Stimulated activated naive CD8-positive, alpha-beta T cell treated with anti-CD3 and anti-CD28 coated beads, Interleukin-15, Interleukin-2, amounts not matched to agents 100 ng/mL and 50 ng/mL, for 24 hours (primary cell): ENCODE measurements around the gene PACSIN2.
"Not testable (repeated sequence)": the region's sequence is repeated elsewhere in the genome, so short reads cannot be mapped to it uniquely, and the experiment has no call there.

Source experiments
- H3K27ac Mint-ChIP-seq: one replicate; pipeline ENCODE4 v1.8.0; 2021; ENCODE audit warnings: mild to moderate bottlenecking, mixed read lengths
- H3K27me3 Mint-ChIP-seq: one replicate; pipeline ENCODE4 v1.8.0; 2021; ENCODE audit warnings: mixed read lengths
- H3K36me3 Mint-ChIP-seq: one replicate; pipeline ENCODE4 v1.8.0; 2021; ENCODE audit warnings: low read depth, mixed read lengths
- H3K4me1 Mint-ChIP-seq: one replicate; pipeline ENCODE4 v1.8.0; 2021; ENCODE audit warnings: low read depth, mixed read lengths
- H3K4me3 Mint-ChIP-seq: one replicate; pipeline ENCODE4 v1.8.0; 2021; ENCODE audit warnings: mild to moderate bottlenecking, mixed read lengths
- H3K9me3 Mint-ChIP-seq: one replicate; pipeline ENCODE4 v1.8.0; 2021; ENCODE audit warnings: mixed read lengths

Gene PACSIN2

GRCh38 chr22:42942351-42942750 is 72.6 kb downstream of the PACSIN2 start:
- Mint-ChIP-seq H3K27me3 (no peaks in the 10 kb centered on the region), H3K4me1 (peaks cover 52% of the 10 kb centered on the region), H3K9me3 (no peaks in the 10 kb centered on the region), H3K4me3 (no peak overlapping the region), H3K27ac (no peak overlapping the region), H3K36me3 (peaks cover 7% of the 10 kb centered on the region)

DNA sequence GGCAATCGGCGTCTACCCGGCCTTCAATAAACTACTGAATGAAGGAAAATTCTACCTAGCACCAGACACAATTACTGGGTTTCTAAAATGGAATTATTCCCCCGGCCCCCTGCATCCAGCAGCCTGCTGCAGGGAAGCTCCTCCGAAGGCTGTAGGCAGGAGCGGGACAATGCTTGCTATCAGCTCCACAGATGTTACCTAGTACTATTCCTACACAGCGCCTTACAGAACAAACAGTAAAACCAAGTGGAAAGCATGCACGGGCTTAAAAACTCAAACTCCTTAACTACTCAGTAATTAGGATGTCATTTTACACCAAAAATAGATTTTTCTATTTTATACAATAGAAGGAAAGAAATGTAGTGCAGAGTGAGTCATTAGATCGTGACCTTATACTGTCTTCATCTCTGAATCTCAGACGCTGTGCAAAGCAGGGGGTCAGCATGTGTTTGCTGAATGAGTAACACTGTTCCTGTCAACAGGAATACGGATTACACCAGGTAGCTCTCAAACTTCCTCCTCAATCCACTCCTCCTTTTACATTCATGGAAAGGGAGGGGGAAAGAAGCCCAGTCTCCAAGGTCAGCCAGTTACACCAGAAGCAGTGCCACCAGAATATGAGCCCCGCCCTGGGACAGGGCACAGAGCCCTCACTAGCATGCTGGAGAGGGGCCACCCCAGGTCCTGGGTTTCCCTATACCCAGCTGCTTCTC is 74.9 kb downstream of the PACSIN2 start:
- no peaks in the 10 kb centered on the region for H3K27me3 Mint-ChIP-seq
- H3K4me3 Mint-ChIP-seq, result no peak overlapping the region
- no peak overlapping the region for H3K27ac Mint-ChIP-seq
- peaks cover 47% of the 10 kb centered on the region for H3K4me1 Mint-ChIP-seq
- no peaks in the 10 kb centered on the region for H3K36me3 Mint-ChIP-seq
- H3K9me3 Mint-ChIP-seq, result no peaks in the 10 kb centered on the region

DNA sequence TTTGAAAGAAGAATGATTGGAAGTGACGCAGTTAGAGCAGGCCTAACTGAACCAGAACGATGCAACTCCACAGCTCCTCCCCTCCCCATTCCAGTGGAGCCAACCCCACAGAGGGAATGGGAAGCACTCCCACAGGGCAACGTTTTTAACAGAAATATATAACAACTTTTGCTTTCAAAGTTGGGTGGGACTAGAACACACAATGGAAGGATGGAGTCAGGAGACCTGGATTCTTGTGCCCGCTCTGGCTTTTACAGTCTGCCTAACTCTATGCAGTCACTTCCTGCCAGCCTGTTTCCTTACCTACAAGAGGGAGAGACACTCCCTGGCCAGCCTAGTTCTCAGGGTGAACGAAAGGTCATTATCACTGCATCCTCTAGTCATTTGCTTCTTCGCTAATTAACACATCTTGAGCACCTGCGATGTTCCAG is 75.5 kb downstream of the PACSIN2 start:
- H3K36me3 Mint-ChIP-seq, result no peaks in the 10 kb centered on the region
- H3K4me3 Mint-ChIP-seq, result no peak overlapping the region
- peaks cover 52% of the 10 kb centered on the region for H3K4me1 Mint-ChIP-seq
- no peaks in the 10 kb centered on the region for H3K9me3 Mint-ChIP-seq
- no peak overlapping the region for H3K27ac Mint-ChIP-seq
- H3K27me3 Mint-ChIP-seq, result no peaks in the 10 kb centered on the region

DNA sequence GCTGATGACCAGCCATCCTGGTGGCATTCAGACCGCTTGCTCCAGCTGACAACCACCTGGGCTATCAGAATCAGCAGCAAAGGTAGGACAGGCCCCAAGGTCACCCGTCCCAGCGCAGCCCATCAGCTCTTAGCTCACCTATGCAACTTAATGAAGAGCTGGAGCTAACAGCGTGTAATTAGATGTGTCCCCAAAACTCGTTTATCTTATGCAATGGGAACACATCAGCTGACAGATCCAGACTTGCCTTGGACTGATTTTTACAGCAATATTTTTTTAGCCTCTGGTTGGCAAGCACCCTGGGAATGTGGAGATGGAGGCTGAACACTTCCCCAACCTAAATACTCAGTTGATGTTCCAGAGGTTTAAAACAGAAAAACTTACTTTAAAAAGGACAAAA is 76.0 kb downstream of the PACSIN2 start:
- Mint-ChIP-seq H3K4me1 (peaks cover 57% of the 10 kb centered on the region), H3K36me3 (no peaks in the 10 kb centered on the region), H3K27me3 (no peaks in the 10 kb centered on the region), H3K27ac (no peak overlapping the region), H3K4me3 (no peak overlapping the region), H3K9me3 (no peaks in the 10 kb centered on the region)

DNA sequence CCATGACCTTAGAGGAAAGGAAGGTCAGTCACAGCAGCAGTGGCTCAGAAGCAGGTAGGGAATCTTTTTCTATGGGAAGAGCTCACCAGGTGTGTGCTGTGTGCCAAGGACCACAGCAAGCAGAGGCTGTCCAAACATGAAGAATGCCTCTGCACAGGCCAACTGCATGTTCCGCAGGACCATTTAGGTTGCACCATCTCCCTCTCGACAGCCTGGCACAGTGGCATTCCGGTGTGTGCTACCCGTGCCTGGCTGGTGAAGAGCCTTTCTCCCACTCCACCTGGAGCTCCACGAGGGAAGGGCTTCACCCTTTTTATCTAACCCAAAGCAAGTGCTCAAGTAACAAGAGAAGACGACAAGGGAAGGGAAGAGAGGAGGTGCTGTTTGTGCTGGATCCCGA is 76.5 kb downstream of the PACSIN2 start:
- Mint-ChIP-seq H3K4me1 (peaks cover 62% of the 10 kb centered on the region), H3K9me3 (no peaks in the 10 kb centered on the region), H3K27ac (no peak overlapping the region), H3K36me3 (no peaks in the 10 kb centered on the region), H3K27me3 (no peaks in the 10 kb centered on the region), H3K4me3 (no peak overlapping the region)

DNA sequence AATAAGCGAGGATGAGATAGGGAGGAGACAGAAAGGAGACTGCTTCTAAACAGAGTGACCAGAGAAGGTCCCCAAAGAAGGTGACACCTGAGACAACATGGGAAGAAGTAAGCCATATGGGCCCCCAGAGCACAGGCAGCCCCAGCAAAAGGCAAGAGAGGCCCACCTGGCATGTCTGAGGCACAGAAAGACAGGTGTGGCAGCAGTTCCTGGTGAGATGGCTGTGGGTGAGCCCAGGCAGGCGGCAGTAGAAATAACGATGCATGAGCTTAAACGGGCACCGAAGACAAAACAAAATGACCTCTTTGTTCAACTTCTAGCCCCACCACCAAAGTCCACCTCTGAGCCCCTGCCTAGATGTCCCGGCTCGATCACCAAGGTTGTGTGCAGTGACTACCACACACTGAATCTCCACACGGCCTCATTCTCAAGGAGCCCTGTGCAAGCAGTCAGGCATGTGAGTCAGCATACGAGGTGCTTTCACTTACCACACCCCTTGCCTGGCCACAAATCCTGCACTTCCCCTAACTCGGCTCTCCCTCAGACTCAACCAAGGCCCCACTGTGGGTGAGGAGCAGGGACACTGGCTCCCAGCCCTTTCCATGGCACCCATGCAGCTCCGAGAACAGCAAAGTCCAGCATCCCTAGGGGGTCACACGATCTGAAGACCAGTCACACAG is 77.6 kb downstream of the PACSIN2 start:
- H3K27ac Mint-ChIP-seq, result no peak overlapping the region
- no peak overlapping the region for H3K4me3 Mint-ChIP-seq
- no peaks in the 10 kb centered on the region for H3K36me3 Mint-ChIP-seq
- H3K27me3 Mint-ChIP-seq, result no peaks in the 10 kb centered on the region
- no peaks in the 10 kb centered on the region for H3K9me3 Mint-ChIP-seq
- peaks cover 74% of the 10 kb centered on the region for H3K4me1 Mint-ChIP-seq

GRCh38 chr22:42936680-42937079 is 78.3 kb downstream of the PACSIN2 start:
- not testable (repeated sequence) for H3K9me3 Mint-ChIP-seq, H3K27me3 Mint-ChIP-seq, H3K36me3 Mint-ChIP-seq, H3K27ac Mint-ChIP-seq, H3K4me3 Mint-ChIP-seq
- H3K4me1 Mint-ChIP-seq, result peaks cover 80% of the 10 kb centered on the region

GRCh38 chr22:42934338-42934737 is 80.6 kb downstream of the PACSIN2 start:
- Mint-ChIP-seq H3K36me3 (no peaks in the 10 kb centered on the region), H3K9me3 (no peaks in the 10 kb centered on the region), H3K4me1 (peaks cover 92% of the 10 kb centered on the region), H3K4me3 (peak overlapping the region; percentile 5), H3K27ac (peak overlapping the region; percentile 92), H3K27me3 (no peaks in the 10 kb centered on the region)

- H3K4me3 Mint-ChIP-seq, result peak overlapping the region; percentile 62
- H3K4me1 Mint-ChIP-seq, result peaks cover 91% of the 10 kb centered on the region
- no peaks in the 10 kb centered on the region for H3K36me3 Mint-ChIP-seq
- no peaks in the 10 kb centered on the region for H3K9me3 Mint-ChIP-seq
- H3K27ac Mint-ChIP-seq, result peak overlapping the region; percentile 92
- H3K27me3 Mint-ChIP-seq, result no peaks in the 10 kb centered on the region
Observed at GRCh38 chr22:42933485-42934091, 81.4 kb downstream of the PACSIN2 start.

DNA sequence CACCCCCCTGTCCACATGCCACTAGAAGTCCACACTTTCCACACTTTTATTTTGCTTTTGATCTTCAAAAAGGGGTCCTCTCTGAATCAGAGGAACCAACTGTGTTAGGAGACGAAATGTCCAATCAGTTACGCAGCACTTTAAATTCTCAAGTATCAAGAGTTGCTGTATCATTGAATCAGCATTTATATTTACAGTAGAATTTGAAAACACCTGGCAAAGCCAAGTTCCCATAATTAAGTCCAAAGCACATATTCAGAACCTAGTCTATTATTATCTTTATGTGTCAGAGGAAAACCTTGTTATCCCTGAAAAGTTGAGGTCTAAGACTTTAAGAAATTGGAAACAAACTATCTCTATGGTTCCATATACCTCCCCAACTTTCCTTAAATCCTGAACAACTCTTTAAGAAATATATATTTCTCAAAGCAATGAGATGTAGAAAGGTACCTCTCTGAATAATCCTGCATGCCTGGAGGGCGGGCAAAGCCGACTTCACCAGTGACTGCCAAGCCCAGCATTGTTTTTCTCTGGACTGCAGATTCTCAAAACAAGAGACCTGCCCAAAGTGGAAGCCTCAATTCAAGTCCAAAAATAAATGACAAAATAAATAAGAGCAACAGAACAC is 82.0 kb downstream of the PACSIN2 start:
- Mint-ChIP-seq H3K27ac (peak overlapping the region; percentile 92), H3K4me1 (peaks cover 86% of the 10 kb centered on the region), H3K9me3 (no peaks in the 10 kb centered on the region), H3K4me3 (peak overlapping the region; percentile 62), H3K36me3 (no peaks in the 10 kb centered on the region), H3K27me3 (no peaks in the 10 kb centered on the region)

- peak overlapping the region; percentile 38 for H3K4me3 Mint-ChIP-seq
- no peaks in the 10 kb centered on the region for H3K36me3 Mint-ChIP-seq
- peak overlapping the region; percentile 46 for H3K27ac Mint-ChIP-seq
- H3K27me3 Mint-ChIP-seq, result no peaks in the 10 kb centered on the region
- H3K4me1 Mint-ChIP-seq, result peaks cover 78% of the 10 kb centered on the region
- H3K9me3 Mint-ChIP-seq, result no peaks in the 10 kb centered on the region
Observed at GRCh38 chr22:42932197-42932519, 82.8 kb downstream of the PACSIN2 start.

- Mint-ChIP-seq H3K36me3 (no peaks in the 10 kb centered on the region), H3K4me3 (peak overlapping the region; percentile 38), H3K27me3 (no peaks in the 10 kb centered on the region), H3K27ac (peak overlapping the region; percentile 46), H3K4me1 (peaks cover 79% of the 10 kb centered on the region), H3K9me3 (no peaks in the 10 kb centered on the region)
Observed at GRCh38 chr22:42931421-42932196, 83.3 kb downstream of the PACSIN2 start.

DNA sequence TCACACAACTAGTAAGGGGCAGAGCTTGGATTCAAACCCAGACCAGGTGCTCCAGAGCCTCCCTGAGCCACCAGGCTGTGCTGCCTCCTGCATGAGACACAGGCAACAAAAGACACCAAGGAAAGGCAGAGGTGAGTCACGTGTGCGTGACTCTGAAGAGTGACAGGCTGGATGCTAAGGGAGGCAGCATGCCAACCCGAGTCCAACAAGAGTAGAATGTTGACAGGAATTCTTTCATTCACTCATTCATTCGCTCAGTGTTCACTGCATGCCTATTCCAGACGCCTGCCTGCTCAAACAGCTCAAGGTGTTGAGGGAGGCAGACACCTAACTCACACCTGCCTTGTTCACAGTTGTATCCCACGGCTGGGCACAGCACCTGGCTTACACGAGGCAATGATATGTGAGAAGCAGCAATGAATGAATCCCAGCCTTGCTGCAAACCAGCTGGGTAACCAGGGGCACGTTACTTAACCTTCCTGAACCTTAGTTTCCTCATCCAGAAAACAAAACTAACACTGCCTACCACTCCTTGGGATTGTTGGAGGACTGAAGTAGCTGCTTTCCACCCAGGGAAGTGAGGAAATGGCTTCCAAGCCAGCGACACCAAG is 84.0 kb downstream of the PACSIN2 start:
- no peaks in the 10 kb centered on the region for H3K9me3 Mint-ChIP-seq
- no peak overlapping the region for H3K4me3 Mint-ChIP-seq
- H3K36me3 Mint-ChIP-seq, result no peaks in the 10 kb centered on the region
- H3K27me3 Mint-ChIP-seq, result no peaks in the 10 kb centered on the region
- peak overlapping the region; percentile 46 for H3K27ac Mint-ChIP-seq
- peaks cover 81% of the 10 kb centered on the region for H3K4me1 Mint-ChIP-seq

- Mint-ChIP-seq H3K4me1 (peaks cover 81% of the 10 kb centered on the region), H3K4me3 (no peak overlapping the region)
Observed at GRCh38 chr22:42929838-42930155, 85.2 kb downstream of the PACSIN2 start.

More at GRCh38 chr22:42929838-42930155, 85.2 kb downstream of the PACSIN2 start:
- Mint-ChIP-seq H3K27me3 (no peaks in the 10 kb centered on the region), H3K36me3 (no peaks in the 10 kb centered on the region), H3K9me3 (no peaks in the 10 kb centered on the region), H3K27ac (no peak overlapping the region)
